SHP77 treated with DMSO at 0.1 percent for 48 hours (cell line): Measurements from ENCODE around the gene LZTS3.
A peak's percentile ranks its signal among the peaks of the same experiment; 100 is the strongest.
"Not testable (repeated sequence)": the region's sequence is repeated elsewhere in the genome, so short reads cannot be mapped to it uniquely, and the experiment has no call there.

Experiments
- DNase-seq: peaks from one replicate; lab custom pipeline; 2025; lab: John Stamatoyannopoulos, UW

LZTS3 gene

DNA sequence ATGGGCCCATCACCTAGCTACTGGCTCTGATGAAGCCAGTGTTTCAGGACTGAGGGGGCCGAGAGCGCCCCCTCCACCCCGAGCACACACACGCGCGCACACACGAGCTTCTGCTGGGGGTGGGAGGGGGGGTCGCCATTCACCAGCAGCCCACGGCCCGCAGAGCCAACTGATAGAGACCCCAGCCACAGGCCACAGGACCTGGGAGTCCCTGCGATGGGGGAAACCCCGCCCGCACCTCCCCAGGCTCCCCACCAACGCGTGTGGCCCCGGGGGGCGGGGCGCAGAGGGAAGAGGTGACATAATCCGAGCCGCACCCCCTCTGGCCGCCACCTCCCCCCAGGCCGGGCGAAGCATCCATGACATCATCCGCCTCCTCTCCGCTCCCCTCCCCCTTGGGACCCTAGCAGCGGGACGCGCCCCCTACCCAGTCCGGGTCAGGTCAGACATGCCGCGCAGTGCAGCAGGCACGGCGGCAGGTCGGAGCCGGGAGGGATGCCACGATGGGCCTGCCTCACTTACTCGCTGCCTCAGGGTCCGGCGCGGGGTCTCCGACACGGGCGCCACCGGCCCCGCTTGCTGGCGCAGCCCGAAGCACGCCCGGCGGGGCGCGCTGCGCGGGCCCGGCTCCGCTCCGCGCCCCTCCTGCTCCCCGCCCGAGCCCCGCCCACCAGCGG lies at the start of gene LZTS3:
TSS of gene LZTS3 (minus strand) at position 617 of the 677 bp plus-strand sequence. CDS start 6,386 bp downstream, outside the sequence.
- DNase-seq: no peak

DNA sequence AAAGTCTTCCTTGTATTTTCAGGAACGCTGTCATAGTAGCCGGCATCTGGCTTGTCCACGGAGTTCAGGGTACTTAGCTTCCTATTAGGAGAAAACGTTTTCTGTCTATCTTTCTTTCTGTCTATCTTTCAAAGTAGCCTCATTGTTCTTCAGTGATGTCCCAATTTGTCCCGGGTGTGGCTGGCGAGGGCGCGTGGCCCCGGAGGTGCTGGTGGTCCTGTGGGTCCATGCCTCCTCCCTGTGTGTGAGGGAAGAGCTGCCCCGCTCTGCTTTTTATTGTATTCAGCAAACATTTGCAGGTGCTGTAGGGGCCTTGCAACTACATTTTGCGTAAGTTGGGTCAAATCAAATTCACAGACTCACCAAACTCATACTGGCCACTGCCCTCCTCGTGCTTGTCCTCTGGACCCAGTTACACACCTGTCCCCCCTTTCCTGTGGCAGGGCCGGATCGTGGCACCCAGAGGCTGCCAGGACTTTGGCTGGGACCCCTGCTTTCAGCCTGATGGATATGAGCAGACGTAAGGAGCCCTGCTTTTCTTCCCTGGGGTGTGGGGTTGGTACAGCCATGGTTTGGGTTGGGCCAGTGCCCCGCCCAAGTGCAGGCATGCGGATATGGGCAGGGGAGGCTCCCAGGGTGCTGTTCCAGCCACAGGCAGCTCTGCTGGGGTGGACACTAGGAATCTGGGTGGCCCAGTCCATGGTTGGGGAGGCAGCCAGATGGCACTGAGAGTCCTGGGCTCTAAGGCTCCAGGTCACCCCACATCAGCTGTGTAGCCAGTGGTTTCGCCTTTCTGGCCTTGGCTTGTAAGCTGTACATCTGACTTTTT lies 48.3 kb upstream of the LZTS3 start:
- DNase-seq: no peak

DNA sequence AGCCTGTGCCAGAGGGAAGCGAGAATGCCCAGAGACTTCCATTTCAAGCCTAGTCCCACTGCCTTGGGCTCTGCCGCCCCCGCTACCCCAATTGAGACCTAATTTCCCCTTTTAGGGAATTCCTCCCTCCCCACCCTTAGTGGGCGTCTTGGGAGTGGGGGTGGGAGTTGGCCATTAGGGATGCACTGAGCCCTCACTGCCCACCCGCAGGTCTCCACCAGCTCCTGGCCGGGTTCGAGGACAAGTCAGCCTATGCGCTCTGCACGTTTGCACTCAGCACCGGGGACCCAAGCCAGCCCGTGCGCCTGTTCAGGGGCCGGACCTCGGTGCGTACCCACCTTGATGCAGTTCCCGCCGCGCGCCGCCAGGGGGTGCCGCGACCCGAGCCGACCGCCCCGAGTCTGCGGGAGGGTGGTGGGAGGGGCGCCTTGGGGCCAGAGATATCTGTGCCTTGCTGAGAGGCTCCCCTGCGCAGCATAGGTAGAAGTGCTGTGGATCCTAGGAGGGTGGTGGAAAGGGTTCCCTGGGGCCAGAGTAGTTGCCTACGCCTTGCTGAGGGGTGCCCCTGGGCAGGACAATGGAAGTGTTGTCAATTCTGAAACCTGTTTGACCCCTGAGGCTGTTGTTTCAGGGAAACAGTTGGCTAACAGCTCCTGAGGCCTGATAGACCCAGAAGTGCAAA lies 45.1 kb upstream of the LZTS3 start:
- DNase-seq: peak; percentile 55

DNA sequence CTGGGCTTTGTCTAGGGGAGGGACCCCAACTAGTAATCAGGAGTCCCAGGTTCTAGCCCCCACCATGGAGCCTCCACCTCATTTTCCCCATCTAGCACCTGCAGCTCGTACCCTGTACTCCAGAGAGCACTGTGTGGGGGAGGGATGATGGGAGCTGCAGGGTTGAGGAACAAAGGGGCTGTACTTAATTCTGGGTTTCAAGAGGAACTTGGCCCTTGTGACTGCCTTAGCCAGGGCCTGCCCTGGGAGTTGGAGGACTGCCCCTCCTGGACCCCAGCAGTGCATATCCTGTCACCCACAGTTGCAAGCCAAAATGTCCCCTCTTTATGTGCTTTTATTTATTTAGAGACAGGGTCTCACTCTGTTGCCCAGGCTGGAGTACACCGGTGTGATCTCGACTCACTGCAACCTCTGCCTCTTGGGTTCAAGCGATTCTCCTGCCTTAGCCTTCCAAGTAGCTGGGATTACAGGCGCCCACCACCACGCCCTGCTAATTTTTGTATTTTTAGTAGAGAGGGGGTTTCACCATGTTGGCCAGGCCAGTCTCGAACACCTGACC lies 42.1 kb upstream of the LZTS3 start:
- not testable (repeated sequence) for DNase-seq

DNA sequence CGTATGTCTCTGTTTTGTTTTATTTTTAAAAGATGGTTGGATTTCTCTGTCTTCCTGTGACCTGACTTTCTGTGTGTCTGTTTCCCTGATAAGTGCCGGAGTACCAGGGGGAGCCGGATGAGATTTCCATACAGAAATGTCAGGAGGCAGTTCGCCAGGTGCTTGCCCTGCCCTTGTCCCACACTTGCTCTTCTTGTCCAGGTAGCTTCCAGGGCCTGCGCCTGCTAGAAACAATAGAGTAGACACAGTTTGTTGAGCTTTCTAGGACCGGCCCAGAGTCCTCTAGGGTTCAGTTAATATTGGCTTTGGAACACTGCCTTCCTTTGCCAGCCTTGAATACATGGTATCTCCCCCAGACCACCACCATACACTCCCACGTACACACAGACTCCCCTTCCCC lies 39.9 kb upstream of the LZTS3 start:
- no peak for DNase-seq

DNA sequence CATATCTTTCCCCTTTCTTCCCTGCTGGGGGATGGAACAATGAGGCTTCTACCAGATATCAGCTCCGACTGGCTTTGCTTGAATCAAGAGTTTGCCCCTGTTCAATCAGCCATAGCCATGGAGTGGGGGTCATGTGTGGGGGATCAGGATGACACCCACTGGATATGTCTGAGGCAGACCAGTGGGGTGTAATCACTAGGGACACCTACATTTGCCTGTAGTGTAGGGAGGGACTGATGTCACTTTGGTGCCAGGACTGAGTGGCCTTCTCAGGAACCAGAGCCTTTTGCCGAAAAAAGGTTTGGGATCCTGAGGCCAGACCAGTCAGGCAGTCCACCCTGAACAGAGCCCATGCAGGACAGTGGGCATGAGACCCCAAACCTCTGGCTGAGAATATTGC lies 37.0 kb upstream of the LZTS3 start:
- no peak for DNase-seq

DNA sequence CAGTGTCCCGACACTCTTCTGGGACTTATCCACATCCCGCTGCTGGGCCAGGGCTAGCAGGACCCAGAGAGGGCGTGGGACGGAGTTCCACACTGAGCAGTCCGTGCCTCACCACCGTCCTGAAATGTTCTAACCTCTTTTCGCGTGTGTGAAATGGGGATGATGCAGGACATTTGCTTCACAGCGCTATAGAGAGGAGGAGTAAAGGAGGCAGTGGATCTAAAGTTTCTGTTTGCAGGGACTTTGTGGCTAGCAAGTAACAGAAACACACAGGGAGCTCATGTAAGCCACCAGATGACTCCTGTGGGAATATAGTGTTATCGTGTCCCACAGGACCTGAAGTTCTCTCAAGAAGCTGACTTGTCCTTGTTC lies 36.6 kb upstream of the LZTS3 start:
- DNase-seq: no peak

DNA sequence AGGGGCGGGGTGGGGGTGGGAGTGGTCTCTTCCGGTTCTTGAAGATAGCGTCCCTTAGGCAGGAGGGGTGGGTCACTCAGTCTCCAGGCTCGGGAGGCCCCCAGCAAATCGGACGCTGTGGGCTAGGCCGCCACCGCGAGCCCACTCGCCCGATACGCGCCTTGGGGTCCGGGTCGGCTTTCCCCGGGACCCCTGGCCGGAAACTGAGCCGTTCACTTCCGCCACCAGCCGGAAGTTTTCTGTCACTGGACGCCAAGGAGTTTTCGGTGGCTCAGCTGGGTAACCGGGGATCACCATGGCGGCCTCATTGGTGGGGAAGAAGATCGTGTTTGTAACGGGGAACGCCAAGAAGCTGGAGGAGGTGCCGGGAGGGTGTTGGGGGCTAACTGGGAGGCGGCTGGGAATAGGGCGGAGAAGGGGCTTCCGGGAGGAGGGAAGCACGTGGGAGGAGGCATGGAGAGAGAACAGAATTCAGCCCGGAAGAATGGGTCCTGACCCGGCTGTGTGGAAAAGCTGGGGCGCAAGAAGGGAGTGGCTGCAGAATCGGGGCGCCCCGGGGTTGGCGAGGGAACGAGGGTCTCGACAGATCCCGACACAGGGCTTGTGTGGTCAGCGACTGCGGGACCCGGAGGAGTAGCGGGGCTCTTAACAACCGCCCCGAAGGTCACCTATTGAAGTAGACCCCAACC lies 36.1 kb upstream of the LZTS3 start, which contains the start of gene ITPA:
TSS of gene ITPA (plus strand) at position 242 of the 689 bp plus-strand sequence. CDS start at position 296, 54 bp downstream.
- DNase-seq: no peak

DNA sequence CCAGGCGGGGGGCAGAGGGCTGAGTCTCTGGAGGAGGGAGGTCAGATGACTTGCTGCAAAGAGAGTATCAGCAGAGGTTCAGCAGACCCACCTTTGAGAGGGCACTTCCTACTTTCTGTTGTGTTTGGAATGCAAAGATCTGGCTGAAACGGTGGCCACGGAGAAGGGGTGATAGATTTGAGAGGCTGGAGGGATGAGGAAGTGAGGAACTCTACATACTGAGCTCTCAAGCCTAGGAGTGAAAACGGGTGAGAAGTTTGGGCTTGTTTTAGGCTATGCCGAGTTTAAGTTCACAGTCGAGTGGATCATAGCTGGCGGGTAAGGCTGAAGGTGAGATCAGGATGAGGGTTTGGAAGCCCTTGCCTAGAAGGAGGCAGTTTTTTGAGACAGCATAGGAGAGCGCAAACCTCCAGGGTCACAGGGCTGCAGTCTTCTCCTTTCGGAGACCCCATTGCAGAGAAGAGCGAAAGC lies 35.5 kb upstream of the LZTS3 start:
- DNase-seq: no peak

DNA sequence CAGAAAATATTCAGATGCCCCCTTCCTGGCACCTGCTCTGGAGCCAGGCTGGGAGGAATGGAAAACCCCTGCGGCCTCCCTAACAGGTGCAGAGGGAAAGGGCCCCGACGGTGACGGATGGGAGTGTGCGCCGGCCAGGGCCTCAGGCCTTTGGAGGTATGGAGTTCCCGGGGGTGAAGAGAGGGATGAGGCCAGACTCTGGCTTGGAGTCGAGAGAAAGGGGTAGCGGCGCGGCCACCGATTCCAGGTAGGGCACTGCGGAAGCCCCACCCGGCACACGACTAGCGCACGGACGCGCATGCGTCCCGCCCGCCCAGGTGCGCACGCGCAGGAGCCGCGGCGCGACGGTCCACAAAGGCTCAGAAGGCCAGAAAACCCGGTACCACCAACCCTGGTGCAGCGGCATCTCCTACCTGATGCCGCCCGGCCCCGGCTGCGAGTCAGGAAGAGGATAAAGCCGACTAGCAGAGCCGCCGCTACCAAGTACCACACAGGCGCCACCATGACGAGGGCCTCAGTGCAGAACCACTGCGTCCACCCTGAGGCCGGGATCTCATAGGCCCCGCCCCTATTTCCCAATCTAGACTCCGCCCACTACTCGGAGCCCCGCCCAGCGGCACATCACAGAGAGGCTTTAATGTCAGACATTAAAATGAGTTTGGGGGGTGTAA lies 30.9 kb upstream of the LZTS3 start, which contains the start of gene DDRGK1:
TSS of gene DDRGK1 (minus strand) at position 559 of the 671 bp plus-strand sequence. CDS start at position 504, 55 bp downstream.
- DNase-seq: peak; percentile 91

DNA sequence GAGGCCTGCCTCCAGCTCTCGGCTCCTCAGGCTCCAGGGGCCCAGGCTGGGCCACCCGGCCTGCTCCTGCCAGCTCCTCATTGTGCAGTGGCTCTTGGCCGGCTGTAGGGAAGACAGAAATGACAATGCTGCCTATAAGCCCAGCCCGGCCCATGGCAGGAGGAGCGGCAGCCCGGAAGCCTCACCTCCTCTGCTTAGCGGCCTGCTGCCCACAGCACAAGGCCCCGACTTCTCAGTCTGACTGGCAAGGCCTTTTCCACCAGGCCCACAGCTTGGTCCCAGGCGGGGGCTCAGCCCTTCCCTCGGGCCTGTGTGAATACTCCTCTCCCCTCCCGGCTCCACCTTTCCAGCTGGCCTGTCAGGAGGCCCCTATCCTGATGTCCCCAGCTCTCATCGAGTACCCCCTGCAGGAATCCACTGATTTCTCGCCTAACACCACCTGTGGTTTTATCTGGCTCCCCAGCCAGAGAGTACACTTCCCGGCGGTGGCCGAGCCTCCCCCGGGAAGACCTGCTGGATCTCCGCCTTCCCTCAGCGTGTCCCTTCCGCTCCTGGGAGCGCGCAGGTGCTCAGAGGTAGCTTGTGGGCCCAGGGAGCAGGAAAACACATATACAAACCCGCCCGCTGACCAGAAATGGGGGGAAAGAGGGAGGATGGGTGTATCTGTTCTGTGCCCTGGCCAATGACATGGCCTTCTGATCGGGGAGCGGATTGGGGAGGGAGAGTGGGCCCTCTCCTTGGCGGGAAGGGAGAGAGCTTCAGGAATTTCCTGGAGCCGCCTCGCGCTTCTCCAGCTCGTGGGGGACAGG lies 30.2 kb upstream of the LZTS3 start:
- no peak for DNase-seq

DNA sequence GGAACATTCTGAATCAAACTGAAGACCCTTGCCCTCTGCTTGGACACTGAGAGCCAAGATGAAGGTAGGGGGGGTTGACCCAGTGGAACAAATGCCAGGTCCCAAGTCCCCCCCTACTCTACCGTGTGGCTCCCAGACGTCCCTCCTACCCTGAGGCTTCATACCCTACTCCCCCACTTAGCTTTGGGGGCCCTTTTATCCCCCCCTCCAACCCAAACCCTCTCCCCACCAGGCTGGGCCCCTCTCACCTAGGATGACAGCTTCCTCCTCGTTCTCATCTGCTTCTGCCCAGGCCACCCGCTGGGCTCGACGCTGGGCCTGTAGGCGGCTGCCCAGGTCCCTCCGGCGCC lies 29.6 kb upstream of the LZTS3 start:
- no peak for DNase-seq

DNA sequence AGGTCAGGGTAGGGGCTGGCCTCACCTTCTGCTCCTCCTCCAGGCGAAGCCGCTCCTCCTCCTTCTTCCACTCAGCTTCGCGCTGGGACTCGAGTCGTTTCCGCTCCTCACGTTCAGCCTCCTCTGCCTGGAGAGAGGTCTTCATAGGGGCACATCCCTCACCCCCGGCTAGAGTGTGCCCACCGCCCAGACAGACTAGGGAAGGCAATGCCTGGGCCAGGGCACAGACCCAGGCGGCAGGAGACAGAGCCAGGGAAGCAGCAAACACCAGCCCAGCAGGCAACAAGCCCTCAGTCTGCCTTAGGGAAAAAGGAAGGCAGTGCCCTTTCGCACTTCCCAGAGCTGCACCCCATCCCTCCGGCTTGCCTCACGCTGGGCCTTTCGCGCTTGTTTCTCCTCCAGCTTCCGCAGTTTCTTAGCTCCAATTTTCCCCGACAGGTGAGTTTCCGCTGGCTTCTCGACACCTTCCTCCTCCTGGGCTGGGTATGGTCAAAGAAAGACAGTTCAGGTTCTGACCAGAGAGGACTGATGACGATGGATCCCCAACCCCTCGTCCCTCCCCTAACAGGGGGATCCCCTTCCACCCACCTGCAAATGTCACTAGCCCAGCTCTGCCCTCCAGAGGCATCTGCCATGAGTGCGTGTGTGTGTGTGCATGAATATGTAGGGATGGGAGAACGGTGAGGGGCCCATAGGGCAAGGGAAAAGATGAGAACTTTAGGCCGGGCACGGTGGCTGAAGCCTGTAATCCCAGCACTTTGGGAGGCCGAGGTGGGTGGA lies 26.8 kb upstream of the LZTS3 start:
- DNase-seq: no peak

DNA sequence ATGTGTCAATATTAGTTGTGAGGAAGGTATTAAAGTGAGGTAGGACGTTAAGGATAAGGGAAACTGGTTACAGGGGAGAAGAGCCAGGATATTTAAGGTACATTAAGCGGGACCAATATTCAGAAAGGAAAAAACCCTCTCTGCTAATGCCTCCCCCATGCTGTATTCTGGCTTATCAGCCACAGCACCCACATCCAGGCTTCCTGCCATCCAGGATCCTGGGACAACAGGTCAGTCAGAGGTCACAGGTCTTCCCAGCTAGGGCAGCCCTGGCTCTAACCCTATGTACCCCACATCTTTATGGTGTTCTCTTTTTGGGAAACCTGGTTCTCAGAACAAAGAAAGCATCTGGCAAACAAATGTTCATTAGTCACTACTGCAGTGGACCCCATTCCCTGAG lies 25.9 kb upstream of the LZTS3 start:
- no peak for DNase-seq

DNA sequence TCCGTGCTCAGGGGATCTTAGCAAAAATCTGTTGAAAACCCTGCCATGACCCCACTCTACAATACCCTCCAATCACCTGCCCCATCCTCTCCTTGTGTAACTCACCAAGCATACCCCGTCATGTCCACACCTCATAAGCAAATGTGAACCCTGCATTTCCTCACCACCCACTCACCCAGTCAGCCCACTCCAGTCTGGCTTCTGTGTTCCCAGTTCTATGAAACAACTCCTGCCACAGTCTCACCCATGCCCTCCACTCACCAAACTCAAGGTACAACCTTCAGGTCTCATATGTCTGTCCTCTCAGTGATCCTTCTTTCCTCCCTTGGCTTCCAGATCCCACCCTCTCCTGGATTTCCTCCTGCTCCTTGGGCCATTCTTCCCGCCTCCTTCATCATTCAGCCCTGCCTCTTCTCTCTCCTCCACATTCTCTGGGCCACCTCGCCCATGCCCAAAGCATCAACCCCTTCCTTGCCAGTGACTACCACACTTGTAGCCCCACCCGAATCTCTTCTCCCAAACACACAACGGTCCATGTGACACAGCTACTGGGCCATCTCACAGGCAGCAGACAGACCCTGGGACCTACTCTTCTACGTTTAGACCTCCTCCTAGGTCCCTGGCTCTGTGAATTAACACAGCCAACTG lies 22.4 kb upstream of the LZTS3 start:
- no peak for DNase-seq

DNA sequence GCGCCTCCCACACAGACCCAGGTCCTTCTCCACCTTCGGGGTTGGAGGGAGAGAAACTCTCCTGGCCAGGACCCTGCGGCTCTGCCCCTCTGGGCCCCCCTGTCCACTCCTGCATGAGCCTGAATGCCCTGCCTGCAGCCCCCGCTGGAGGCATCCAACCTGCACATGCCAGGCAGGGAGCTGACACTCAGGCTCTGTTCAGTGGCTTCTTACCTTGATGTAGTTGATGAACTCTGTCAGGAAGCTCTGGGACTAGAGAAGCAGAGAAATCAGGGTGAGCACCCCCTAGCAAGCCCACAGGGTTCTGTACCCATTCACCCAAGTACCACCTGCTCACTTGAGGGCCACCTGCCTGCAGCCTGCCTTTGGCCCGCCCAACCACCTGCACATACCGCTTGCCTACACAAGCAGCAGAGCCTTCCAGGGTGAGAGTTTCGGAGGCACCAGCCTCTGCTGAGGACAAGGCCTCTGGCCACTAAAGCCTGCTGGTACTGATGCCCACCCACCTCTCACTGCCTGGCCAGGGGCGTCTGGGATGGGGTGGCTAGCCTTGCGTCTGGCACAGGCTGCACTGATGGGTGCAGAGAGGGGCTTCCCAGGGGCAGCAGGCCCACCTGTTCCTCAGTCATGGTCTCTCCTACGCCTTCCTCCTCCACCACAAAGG lies 21.4 kb upstream of the LZTS3 start:
- DNase-seq: no peak

DNA sequence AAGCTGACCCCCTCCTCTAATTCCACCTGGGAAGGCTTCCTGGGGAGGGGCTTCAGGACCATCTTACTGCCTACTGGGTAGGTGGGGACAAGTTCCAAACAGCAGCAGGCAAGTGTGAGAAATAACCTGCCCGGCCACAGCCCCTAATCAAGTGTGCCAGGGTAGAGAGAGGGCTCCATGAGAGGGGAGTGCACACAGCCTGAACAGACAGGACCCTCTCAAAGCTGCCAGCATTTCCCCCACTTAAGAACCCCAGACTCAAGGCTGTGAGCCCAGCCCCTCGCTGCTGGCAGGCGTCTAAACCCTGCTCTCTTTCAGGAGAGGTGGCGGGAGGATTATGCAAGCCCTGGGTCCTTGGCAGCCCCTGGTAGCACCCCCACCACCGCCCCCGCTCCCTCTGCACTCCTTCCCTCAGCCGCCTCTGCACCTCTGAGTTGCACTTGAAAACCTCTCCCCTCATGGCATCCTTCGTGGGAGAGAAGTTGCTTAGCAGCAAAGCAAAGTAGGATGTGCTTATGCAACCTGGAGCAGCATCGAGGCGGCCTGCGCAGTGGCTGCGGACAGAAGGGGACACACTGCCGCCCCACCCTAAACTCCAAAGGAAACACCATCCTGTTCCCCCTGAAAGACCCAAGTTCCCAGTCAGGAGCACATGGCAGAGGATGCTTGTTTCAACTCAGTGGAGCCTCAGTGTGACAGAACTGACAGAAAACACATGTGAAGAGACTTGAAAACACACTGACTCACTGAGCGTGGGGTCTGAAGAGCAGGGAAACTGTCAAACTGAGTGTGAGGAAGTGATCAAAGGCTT lies 20.7 kb upstream of the LZTS3 start:
- no peak for DNase-seq
